Osteoblast (primary cell): ENCODE data around the gene PIAS1. TPM values are rescaled to one million over a fixed set of nuclear protein-coding genes. Genes with fewer than 3 reads are reported as not detected.
"Not testable (repeated sequence)": the region's sequence is repeated elsewhere in the genome, so short reads cannot be mapped to it uniquely, and the experiment has no call there.

Experiments
- DNase-seq: peaks from one replicate; pipeline ENCODE4 v3.0.0; 2011; ENCODE audit warnings: low spot score, mixed read lengths; ENCODE audit not compliant: insufficient read length; ENCODE audit errors: missing footprints
- H2AFZ ChIP-seq: 2 replicates; pipeline ENCODE4 v1.6.0; 2011; ENCODE audit warnings: mild to moderate bottlenecking, low read length
- H3K27ac ChIP-seq: 2 replicates; pipeline ENCODE4 v1.5.1; 2011; ENCODE audit warnings: mild to moderate bottlenecking, low read depth, low read length, moderate library complexity
- H3K27me3 ChIP-seq: 2 replicates; pipeline ENCODE4 v1.6.0; 2012; ENCODE audit warnings: mild to moderate bottlenecking, control low read depth, inconsistent platforms, low read length, moderate library complexity; ENCODE audit not compliant: insufficient read depth
- H3K36me3 ChIP-seq: 2 replicates; pipeline ENCODE4 v1.5.1; 2011; ENCODE audit warnings: mild to moderate bottlenecking, low read length, control low read depth, moderate library complexity; ENCODE audit not compliant: insufficient read depth
- H3K4me1 ChIP-seq: 2 replicates; pipeline ENCODE4 v1.5.1; 2011; ENCODE audit warnings: mild to moderate bottlenecking, low read length, control low read depth, moderate library complexity; ENCODE audit not compliant: insufficient read depth
- H3K4me2 ChIP-seq: 2 replicates; pipeline ENCODE4 v1.6.0; 2011; ENCODE audit warnings: mild to moderate bottlenecking, low read length; ENCODE audit not compliant: insufficient read depth
- H3K4me3 ChIP-seq: fragments of 200-600 bp; sonication (generic); 3 replicates; pipeline ENCODE4 v1.5.1; 2012; ENCODE audit warnings: mild to moderate bottlenecking, low read length, inconsistent platforms; ENCODE audit not compliant: insufficient read depth
- H3K79me2 ChIP-seq: 2 replicates; pipeline ENCODE4 v1.6.0; 2012; ENCODE audit warnings: mild to moderate bottlenecking, low read length, control low read depth, inconsistent platforms; ENCODE audit not compliant: insufficient read depth
- H3K9me3 ChIP-seq: 2 replicates; pipeline ENCODE4 v1.5.1; 2011; ENCODE audit warnings: low read depth, low read length, control low read depth
- H4K20me1 ChIP-seq: 2 replicates; pipeline ENCODE4 v1.6.0; 2012; ENCODE audit warnings: mild to moderate bottlenecking, low read length, control low read depth; ENCODE audit not compliant: insufficient read depth
- CTCF ChIP-seq: IDR thresholded peaks from 2 replicates; pipeline ENCODE4 v1.5.1; 2011; ENCODE audit warnings: mild to moderate bottlenecking, low read depth, low read length, moderate library complexity; ENCODE audit errors: extremely low read depth
- total RNA-seq: library from RNA; depleted of rRNA; stranded (reverse); fragments of >200 nt; gene quantifications from 2 replicates; pipeline ENCODE4 v1.2.3, GENCODE V29; 2012

PIAS1 gene
- 23.6 and 29.0 TPM in 2 replicates for total RNA-seq

GRCh38 chr15:68053701-68054627 is at the start of gene PIAS1:
Gene PIAS1, plus strand, starts transcription at chr15:68054315. Its CDS starts 12 bp downstream, at chr15:68054327.
- Histone ChIP-seq H3K36me3 (no peaks in the 10 kb centered on the region), H3K4me1 (peaks cover 21% of the 10 kb centered on the region), H3K4me3 (peak within 1 kb of the TSS; percentile 84), H3K9me3 (no peaks in the 10 kb centered on the region), H2AFZ (peak within 1 kb of the TSS; percentile 94), H3K4me2 (peak within 1 kb of the TSS; percentile 98), H3K27ac (peak within 1 kb of the TSS; percentile 58), H3K27me3 (no peaks in the 10 kb centered on the region), H4K20me1 (peaks cover 32% of the 10 kb centered on the region), H3K79me2 (peaks cover 47% of the 10 kb centered on the region)
- peak; percentile 98 for DNase-seq
- TF ChIP-seq CTCF, result no peak

GRCh38 chr15:68007642-68008041 is 46.5 kb upstream of the PIAS1 start:
- not testable (repeated sequence) for H3K27ac ChIP-seq, H3K4me1 ChIP-seq, H3K4me3 ChIP-seq, H3K9me3 ChIP-seq, H3K79me2 ChIP-seq, DNase-seq, H4K20me1 ChIP-seq, H3K4me2 ChIP-seq, H2AFZ ChIP-seq, H3K36me3 ChIP-seq
- peaks cover 20% of the 10 kb centered on the region for H3K27me3 ChIP-seq

- Histone ChIP-seq H3K27ac (no peak overlapping the region), H3K4me3 (no peak overlapping the region), H3K9me3 (no peaks in the 10 kb centered on the region), H3K79me2 (no peaks in the 10 kb centered on the region), H3K4me1 (no peaks in the 10 kb centered on the region), H3K4me2 (no peak overlapping the region), H2AFZ (no peak overlapping the region), H4K20me1 (no peaks in the 10 kb centered on the region), H3K36me3 (no peaks in the 10 kb centered on the region), H3K27me3 (peaks cover 39% of the 10 kb centered on the region)
- no peak for TF ChIP-seq CTCF
- no peak for DNase-seq
Observed at GRCh38 chr15:68010361-68011153, 43.6 kb upstream of the PIAS1 start.

- Histone ChIP-seq H3K9me3 (no peaks in the 10 kb centered on the region), H3K79me2 (no peaks in the 10 kb centered on the region), H3K36me3 (no peaks in the 10 kb centered on the region), H3K27ac (no peak overlapping the region), H3K4me1 (no peaks in the 10 kb centered on the region), H3K4me3 (no peak overlapping the region), H3K4me2 (no peak overlapping the region), H4K20me1 (no peaks in the 10 kb centered on the region), H3K27me3 (peaks cover 39% of the 10 kb centered on the region), H2AFZ (no peak overlapping the region)
- no peak for TF ChIP-seq CTCF
- no peak for DNase-seq
Observed at GRCh38 chr15:68012911-68013310, 41.2 kb upstream of the PIAS1 start.
